B cell (primary cell): ENCODE results near the gene R3HDM4. TPM values are rescaled to one million over a fixed set of nuclear protein-coding genes. Genes with fewer than 3 reads are reported as not detected.

ENCODE experiments used
- ATAC-seq: fragments of 200-7000 bp; cut with Tn5 transposase; one replicate; pipeline ENCODE4 v1.10.0; 2021; ENCODE audit warnings: low read depth, mild to moderate bottlenecking, moderate number of reproducible peaks, moderate library complexity
- CTCF ChIA-PET: fragments of 350-600 bp; sonication (Branson Sonifier 250); formaldehyde crosslinking; loops from one replicate; lab custom pipeline; 2021; ENCODE audit warnings: antibody characterized with exemption, inconsistent platforms; lab: Charles Lee
- POLR2A ChIA-PET: fragments of 350-600 bp; sonication (Branson Sonifier 250); formaldehyde crosslinking; loops from one replicate; lab custom pipeline; 2021; ENCODE audit warnings: antibody characterized with exemption; lab: Charles Lee
- DNase-seq: peaks from one replicate; pipeline ENCODE4 v3.0.0; 2013
- H2AFZ ChIP-seq: 2 replicates; pipeline ENCODE4 v1.6.1; 2012; ENCODE audit warnings: mild to moderate bottlenecking, low read depth, low read length; ENCODE audit not compliant: insufficient read depth, poor library complexity, severe bottlenecking
- H3K27ac ChIP-seq, 2 donors: 1 replicate in 1 of 2; 2 replicates in 1 of 2; pipeline ENCODE4 v1.5.1; 2012 to 2013; ENCODE audit warnings: low read length in 2 of 2, mild to moderate bottlenecking in 2 of 2, moderate library complexity in 1 of 2
- H3K27me3 ChIP-seq, 4 experiments: fragments of 200-600 bp in 1 of 4; sonication (generic) in 1 of 4; replicated peaks in 1 of 4; 1 replicate in 2 of 4; 2 replicates in 2 of 4; pipeline versions ENCODE4 v1.6.1 to v1.7.0; 2013 to 2016; ENCODE audit warnings: low read length in 3 of 4, mild to moderate bottlenecking in 2 of 4, mixed read lengths in 1 of 4, moderate library complexity in 1 of 4; ENCODE audit not compliant: insufficient read depth in 4 of 4, control insufficient read depth in 3 of 4; ENCODE audit errors: control extremely low read depth in 1 of 4
- H3K36me3 ChIP-seq, 2 experiments: replicated peaks in 1 of 2; 1 replicate in 1 of 2; 2 replicates in 1 of 2; pipeline versions ENCODE4 v1.6.1 to v1.7.1; 2013; ENCODE audit warnings: low read length in 1 of 2; ENCODE audit not compliant: insufficient read depth in 2 of 2, control insufficient read depth in 1 of 2; ENCODE audit errors: control extremely low read depth in 1 of 2, extremely low read depth in 1 of 2
- H3K4me1 ChIP-seq, 2 donors: fragments of 200-600 bp in 1 of 2; sonication (generic) in 1 of 2; 1 replicate in 1 of 2; 2 replicates in 1 of 2; pipeline versions ENCODE4 v1.5.1 to v1.6.1; 2013 to 2017; ENCODE audit warnings: low read length in 2 of 2; ENCODE audit not compliant: control insufficient read depth in 2 of 2, insufficient read depth in 2 of 2
- H3K4me2 ChIP-seq: replicated peaks from 2 replicates; pipeline ENCODE3; 2012; ENCODE audit warnings: mild to moderate bottlenecking, low read depth, low read length; ENCODE audit not compliant: poor library complexity, severe bottlenecking
- H3K4me3 ChIP-seq, 5 experiments: fragments of 200-600 bp in 1 of 5; sonication (generic) in 1 of 5; 1 replicate in 3 of 5; 2 replicates in 2 of 5; pipeline versions ENCODE4 v1.5.1 to v1.7.0; 2011 to 2016; ENCODE audit warnings: low read length in 4 of 5, mild to moderate bottlenecking in 4 of 5, low read depth in 2 of 5, control low read depth in 1 of 5, moderate library complexity in 1 of 5; ENCODE audit not compliant: insufficient read depth in 1 of 5; ENCODE audit errors: control extremely low read depth in 1 of 5, extremely low read depth in 1 of 5
- H3K79me2 ChIP-seq: fragments of 200-600 bp; sonication (generic); one replicate; pipeline ENCODE4 v1.6.0; 2016; ENCODE audit warnings: low read length; ENCODE audit not compliant: control insufficient read depth, insufficient read depth
- H3K9ac ChIP-seq: fragments of 200-600 bp; sonication (generic); 2 replicates; pipeline ENCODE4 v1.6.1; 2017; ENCODE audit warnings: mild to moderate bottlenecking, low read length, moderate library complexity
- H3K9me3 ChIP-seq, 3 donors: one replicate each; pipeline versions ENCODE4 v1.6.1 to v1.7.1; 2013; ENCODE audit warnings: low read length in 2 of 3; ENCODE audit not compliant: control insufficient read depth in 2 of 3, insufficient read depth in 1 of 3; ENCODE audit errors: control extremely low read depth in 1 of 3
- H4K20me1 ChIP-seq: 2 replicates; pipeline ENCODE4 v1.6.0; 2012; ENCODE audit warnings: mild to moderate bottlenecking, low read length; ENCODE audit not compliant: insufficient read depth, control insufficient read depth, poor library complexity, severe bottlenecking
- H3K27ac Mint-ChIP-seq: one replicate; pipeline ENCODE4 v1.8.0; 2021; ENCODE audit warnings: mixed read lengths
- H3K27me3 Mint-ChIP-seq: one replicate; pipeline ENCODE4 v1.8.0; 2021; ENCODE audit warnings: mixed read lengths
- H3K4me1 Mint-ChIP-seq: one replicate; pipeline ENCODE4 v1.8.0; 2021; ENCODE audit warnings: mixed read lengths
- H3K4me3 Mint-ChIP-seq: one replicate; pipeline ENCODE4 v1.8.0; 2021; ENCODE audit warnings: mixed read lengths
- H3K9me3 Mint-ChIP-seq: one replicate; pipeline ENCODE4 v1.8.0; 2022; ENCODE audit warnings: mixed read lengths; ENCODE audit not compliant: insufficient read depth
- CTCF ChIP-seq: fragments of 200-600 bp; IDR thresholded peaks from one replicate; pipeline ENCODE4 v1.8.0; 2022; ENCODE audit warnings: antibody characterized with exemption, mild to moderate bottlenecking
- EZH2 ChIP-seq: IDR thresholded peaks from 2 replicates; pipeline ENCODE4 v1.6.1; 2012; ENCODE audit warnings: borderline replicate concordance, low read depth, mild to moderate bottlenecking, moderate library complexity, low read length; ENCODE audit not compliant: insufficient read depth, poor library complexity, severe bottlenecking
- WGBS: methylation state at CpG from one replicate; pipeline ENCODE4 v1.1.5; 2013; ENCODE audit warnings: missing lambda C conversion rate; ENCODE audit not compliant: insufficient coverage; 5-methylcytosine and 5-hydroxymethylcytosine counted together
- intact Hi-C: fragments of 100-400 bp; cut with micrococcal nuclease; formaldehyde crosslinking; loops from one replicate; pipeline ENCODE4 v1.10.0; 2022
- polyA plus RNA-seq: library from polyadenylated mRNA; depleted of rRNA; stranded (reverse); fragments of >200 nt; gene quantifications from 2 replicates; pipeline ENCODE4 v1.2.3, GENCODE V29; 2012
- total RNA-seq, 2 donors: library from RNA; stranded (reverse); fragments of 120-200 nt in 1 of 2; gene quantifications; 1 replicate in 1 of 2; 2 replicates in 1 of 2; pipeline versions ENCODE4 v1.2.3 to v1.2.4, GENCODE V29; 2013 to 2022

R3HDM4 gene
- total and polyA plus RNA-seq, 2 donors (not counting 1 experiment from before 2014, with no cell fraction given): 168 to 176 TPM

GRCh38 chr19:944663-945241 is 31.7 kb upstream of the R3HDM4 start:
- TF ChIP-seq CTCF (no peak), EZH2 (no peak)
- H3K4me1 ChIP-seq: peaks cover 45 to 50% of the 10 kb centered on the region in 2 donors
- Mint-ChIP-seq H3K4me3 (no peak overlapping the region), H3K4me1 (peaks cover 50% of the 10 kb centered on the region), H3K27me3 (no peaks in the 10 kb centered on the region), H3K27ac (peak overlapping the region; percentile 63), H3K9me3 (no peaks in the 10 kb centered on the region)
- ATAC-seq (no peak), DNase-seq (no peak)
- H3K27ac ChIP-seq: peak overlapping the region in 1 of 2 donors; percentile 4
- intact Hi-C loops: no loop called here
- no peak overlapping the region for H3K9ac ChIP-seq
- no peak overlapping the region for H3K4me2 ChIP-seq
- no peak overlapping the region for H2AFZ ChIP-seq
- H3K9me3 ChIP-seq: peaks cover 0 to 10% (median 0%) of the 10 kb centered on the region in 3 donors
- WGBS: 88% methylated on average over 22 of the region's 22 CpGs
- ChIA-PET CTCF (interaction anchor here (1.1 to 1.2 kb wide), 2 partner anchors 8 to 22 kb away, joined by 3 to 4 read pairs; no protein-coding TSS in a partner anchor), POLR2A (interaction anchor here (0.5 to 1.2 kb wide), 3 partner anchors 9 to 188 kb away, joined by 3 to 6 read pairs (median 4); no protein-coding TSS in a partner anchor)
- no peak overlapping the region for H3K4me3 ChIP-seq
- peaks cover 34% of the 10 kb centered on the region for H3K79me2 ChIP-seq
- H3K36me3 ChIP-seq: no peaks in the 10 kb centered on the region
- no peaks in the 10 kb centered on the region for H3K27me3 ChIP-seq
- peaks cover 23% of the 10 kb centered on the region for H4K20me1 ChIP-seq

GRCh38 chr19:944171-944567 is 31.1 kb upstream of the R3HDM4 start:
- WGBS: 93% methylated on average over 23 of the region's 27 CpGs
- Histone ChIP-seq H3K4me2 (no peak overlapping the region), H3K27me3 (no peaks in the 10 kb centered on the region), H3K9me3 (peaks cover 0 to 10% (median 0%) of the 10 kb centered on the region in 3 donors), H3K36me3 (no peaks in the 10 kb centered on the region), H3K79me2 (peaks cover 34% of the 10 kb centered on the region), H3K4me3 (no peak overlapping the region), H2AFZ (no peak overlapping the region), H3K4me1 (peaks cover 39 to 48% of the 10 kb centered on the region in 2 donors), H3K9ac (no peak overlapping the region), H3K27ac (no peak overlapping the region), H4K20me1 (peaks cover 25% of the 10 kb centered on the region)
- intact Hi-C loops: no loop called here
- ATAC-seq (no peak), DNase-seq (peak; percentile 68)
- ChIA-PET CTCF (interaction anchor here (1.1 kb wide), 1 partner anchor 8 kb away, joined by 4 read pairs; no protein-coding TSS in a partner anchor), POLR2A (interaction anchor here (0.5 to 1.2 kb wide), 4 partner anchors 10 to 189 kb away, joined by 3 to 6 read pairs (median 4); no protein-coding TSS in a partner anchor)
- TF ChIP-seq CTCF (no peak), EZH2 (no peak)
- Mint-ChIP-seq H3K27me3 (no peaks in the 10 kb centered on the region), H3K4me3 (no peak overlapping the region), H3K4me1 (peaks cover 51% of the 10 kb centered on the region), H3K9me3 (no peaks in the 10 kb centered on the region), H3K27ac (peak overlapping the region; percentile 67)
